Epithelial cell of prostate (primary cell): ENCODE results near the gene PEX16.
A peak's percentile ranks its signal among the peaks of the same experiment; 100 is the strongest.

Source experiments
- DNase-seq: peaks from one replicate; pipeline ENCODE4 v3.0.0-alpha.2; 2011; ENCODE audit warnings: low read depth, low spot score
- H3K27ac ChIP-seq: fragments of 450-650 bp; 2 replicates; pipeline ENCODE4 v1.5.1; 2017; ENCODE audit warnings: mild to moderate bottlenecking

PEX16 gene

DNA sequence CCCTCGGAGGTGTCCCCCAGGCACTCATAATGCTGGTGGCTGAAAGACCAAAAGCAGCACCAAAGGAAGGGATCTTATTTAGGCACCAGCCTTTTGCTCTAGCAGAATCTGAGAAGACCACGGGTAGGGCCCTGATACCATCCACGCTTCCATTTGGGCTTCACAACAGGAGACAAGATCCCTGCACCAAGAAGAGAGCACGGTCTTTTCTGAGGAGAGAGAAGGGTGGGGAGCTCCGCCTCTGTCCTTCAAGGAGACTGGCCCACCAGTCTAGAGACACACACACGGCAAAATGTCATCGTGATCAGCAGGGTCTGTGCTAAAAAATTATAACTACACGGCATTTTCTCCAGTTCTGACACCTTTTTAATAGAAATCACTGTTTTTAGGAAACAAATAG lies 14.5 kb upstream of the PEX16 start:
- H3K27ac ChIP-seq: peak overlapping the region; percentile 93
- DNase-seq: no peak

DNA sequence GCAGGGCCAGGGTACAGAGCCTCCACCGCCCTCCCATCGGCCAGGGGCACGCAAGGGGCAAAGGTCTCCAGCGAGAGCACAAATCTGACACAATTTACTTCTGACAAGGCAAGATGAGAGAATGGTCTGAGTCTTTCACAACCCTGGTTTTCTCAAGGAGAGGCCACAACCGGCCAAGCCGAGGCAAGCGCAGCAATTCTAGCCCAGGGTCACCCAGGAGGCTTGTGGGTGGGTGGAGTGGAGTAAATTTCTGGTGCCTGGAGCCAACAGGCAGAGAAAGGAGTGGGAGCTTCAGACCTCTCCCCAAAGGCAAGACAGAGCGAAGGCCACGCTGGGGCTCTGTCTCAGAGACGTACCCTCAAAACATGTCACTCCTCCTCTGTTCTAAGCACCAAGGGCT lies 14.1 kb upstream of the PEX16 start:
- peak overlapping the region; percentile 93 for H3K27ac ChIP-seq
- no peak for DNase-seq

DNA sequence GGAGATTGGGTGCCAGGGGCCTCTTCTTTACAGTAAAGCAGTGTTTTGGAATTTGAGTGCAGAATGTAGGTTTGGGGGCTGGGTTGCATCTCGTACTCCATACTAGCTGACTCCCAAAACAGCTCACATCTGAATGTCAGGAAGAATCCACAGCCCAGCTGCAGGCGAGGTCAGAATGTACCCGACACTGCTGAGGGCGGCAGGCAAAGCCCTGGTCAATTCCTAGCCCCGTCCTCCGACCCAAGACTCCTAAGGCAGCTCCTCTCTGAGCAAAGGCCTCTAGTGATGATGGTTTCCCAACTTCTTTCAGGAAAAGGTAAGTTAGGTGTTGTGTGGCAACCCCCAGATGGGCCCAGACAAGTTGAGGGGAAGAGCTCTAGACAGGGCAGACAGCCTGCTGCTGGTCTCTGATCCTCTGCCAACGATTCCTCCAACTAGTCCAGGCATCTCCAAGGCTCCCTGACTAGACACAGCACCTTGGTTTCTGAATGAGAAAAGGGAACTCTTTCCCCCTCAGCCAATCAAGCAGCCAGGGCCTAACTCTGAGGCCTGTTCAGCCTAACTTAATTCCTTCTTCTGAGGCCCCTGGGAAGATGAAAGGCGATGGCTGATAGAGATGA lies 13.4 kb upstream of the PEX16 start:
- peak; percentile 82 for DNase-seq
- H3K27ac ChIP-seq: peak overlapping the region; percentile 93

DNA sequence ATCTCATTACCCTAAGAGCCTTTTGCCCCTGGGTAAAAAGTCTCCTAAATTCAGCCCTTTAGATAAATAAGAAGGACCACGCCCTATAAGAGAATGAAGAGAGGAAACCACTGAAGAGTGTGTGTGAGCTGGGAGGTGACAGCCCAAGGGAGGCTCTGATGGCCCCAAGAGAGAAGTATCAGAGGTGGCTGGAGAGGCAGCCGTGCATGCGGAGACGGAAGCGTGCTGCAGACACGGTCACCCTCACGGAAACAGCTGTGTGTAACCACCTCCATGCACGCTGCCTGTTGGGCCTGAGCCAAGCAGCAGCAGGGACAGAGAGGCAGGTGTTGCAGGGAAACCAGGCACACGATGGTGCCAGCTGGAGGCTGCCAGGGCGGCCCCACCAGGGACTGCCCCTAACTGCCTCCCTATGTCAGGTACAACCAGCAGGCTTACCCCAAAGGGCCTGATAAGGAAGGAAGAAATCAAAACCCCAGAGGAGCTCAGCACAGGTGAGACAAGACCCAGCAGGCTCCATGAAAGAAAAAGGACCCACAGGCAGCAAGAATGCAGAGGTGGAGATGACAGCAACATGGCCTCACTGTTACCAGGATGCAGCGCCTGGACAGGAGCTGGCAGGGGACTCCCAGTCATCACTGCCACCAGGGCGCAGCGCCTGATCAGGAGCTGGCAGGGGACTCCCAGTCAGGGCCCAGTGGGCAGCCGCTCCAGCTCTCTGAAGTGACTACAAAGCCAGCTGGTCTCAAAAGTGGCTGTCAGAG lies 12.5 kb upstream of the PEX16 start:
- H3K27ac ChIP-seq: peak overlapping the region; percentile 93
- no peak for DNase-seq

DNA sequence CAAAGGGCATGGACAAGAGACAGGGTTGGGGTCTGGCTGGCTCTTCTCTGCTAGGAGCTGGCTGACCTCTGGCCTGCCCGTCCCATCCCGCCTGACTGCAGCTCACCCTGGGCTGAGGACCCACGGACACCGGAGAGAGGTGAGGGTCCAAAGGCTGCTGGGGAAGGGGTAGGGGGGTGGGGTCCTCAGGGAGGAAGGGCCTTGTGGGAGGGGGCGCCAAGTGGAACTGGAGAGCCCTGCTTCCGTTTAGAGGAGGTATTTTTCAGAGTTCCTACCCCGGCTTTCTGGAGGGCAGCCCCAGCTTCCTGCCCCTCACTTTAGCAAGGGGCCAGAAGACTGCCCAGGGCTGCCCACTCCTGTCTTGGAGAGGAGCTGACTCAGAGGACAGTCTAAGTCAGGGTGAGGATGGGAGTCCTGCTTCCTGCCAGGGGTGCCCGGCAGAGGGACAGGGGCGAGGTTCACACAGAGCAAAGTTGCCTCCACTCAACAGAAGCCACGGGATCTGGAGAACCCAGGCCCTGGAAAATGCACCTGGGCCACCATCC lies 11.9 kb upstream of the PEX16 start:
- peak overlapping the region; percentile 93 for H3K27ac ChIP-seq
- no peak for DNase-seq

DNA sequence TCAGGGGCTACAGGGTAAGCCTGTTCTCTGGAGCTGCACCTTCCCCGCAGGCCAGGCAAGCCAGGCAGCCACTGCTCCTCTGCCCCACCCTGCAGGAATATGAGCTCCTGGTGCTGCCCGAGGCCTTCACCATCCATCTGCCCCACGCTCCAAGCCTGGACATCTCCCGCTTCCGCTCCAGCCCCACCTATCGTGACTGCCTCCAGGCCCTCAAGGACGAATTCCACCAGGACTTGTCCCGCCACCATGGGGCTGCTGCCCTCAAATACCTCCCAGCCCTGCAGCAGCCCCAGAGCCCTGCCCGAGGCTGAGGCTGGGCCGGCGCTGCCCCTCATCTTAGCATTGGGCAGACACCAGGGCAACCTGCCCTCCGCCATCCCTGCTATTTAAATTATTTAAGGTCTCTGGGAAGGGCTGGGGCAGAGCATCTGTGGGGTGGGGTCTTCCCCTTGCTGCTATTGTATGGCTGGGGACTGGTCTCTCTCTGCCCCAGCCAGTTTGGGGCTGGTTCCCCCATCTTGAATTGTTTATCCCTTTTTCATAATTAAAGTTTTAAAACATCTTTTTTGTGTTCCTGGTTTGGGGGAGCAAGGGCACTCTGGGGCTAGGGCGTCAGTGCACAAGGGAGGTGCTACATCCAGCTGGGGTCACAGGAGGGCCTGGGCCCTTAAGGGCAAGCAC lies 11.0 kb upstream of the PEX16 start:
- no peak for DNase-seq
- peak overlapping the region; percentile 93 for H3K27ac ChIP-seq

DNA sequence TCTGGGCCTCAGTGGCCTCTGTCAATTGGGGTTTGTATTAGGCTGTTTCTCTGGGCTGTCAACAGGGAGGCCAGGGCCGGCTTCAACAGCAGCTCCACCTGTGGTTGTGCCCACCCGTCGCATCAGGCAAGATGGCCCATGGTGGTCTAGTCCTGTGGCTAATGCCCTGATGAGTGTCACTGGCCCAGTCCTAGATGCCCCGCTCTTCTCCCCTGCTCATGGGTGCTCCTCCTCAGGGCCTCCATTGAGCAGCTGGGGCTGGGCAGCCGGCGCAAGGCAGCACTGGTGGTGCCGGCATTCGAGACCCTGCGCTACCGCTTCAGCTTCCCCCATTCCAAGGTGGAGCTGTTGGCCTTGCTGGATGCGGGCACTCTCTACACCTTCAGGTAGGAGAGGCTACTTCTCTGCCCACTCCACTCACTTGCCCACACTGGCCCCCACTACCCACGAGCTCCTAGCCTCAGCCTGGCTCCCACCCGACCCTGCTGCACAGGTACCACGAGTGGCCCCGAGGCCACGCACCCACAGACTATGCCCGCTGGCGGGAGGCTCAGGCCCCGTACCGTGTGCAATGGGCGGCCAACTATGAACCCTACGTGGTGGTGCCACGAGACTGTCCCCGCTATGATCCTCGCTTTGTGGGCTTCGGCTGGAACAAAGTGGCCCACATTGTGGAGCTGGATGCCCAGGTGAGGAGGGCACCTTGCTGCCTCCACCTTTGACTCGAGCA lies 10.2 kb upstream of the PEX16 start:
- H3K27ac ChIP-seq: peak overlapping the region; percentile 93
- DNase-seq: no peak

DNA sequence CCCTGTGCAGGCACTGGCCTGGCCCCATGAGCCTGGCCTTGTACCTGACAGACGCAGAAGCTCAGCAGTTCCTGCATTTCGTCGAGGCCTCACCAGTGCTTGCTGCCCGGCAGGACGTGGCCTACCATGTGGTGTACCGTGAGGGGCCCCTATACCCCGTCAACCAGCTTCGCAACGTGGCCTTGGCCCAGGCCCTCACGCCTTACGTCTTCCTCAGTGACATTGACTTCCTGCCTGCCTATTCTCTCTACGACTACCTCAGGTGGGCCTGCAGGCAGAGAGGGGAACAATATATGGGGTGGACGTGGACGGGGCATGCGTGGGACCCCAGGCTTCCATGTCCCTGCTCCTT lies 9.6 kb upstream of the PEX16 start:
- no peak overlapping the region for H3K27ac ChIP-seq
- DNase-seq: no peak

DNA sequence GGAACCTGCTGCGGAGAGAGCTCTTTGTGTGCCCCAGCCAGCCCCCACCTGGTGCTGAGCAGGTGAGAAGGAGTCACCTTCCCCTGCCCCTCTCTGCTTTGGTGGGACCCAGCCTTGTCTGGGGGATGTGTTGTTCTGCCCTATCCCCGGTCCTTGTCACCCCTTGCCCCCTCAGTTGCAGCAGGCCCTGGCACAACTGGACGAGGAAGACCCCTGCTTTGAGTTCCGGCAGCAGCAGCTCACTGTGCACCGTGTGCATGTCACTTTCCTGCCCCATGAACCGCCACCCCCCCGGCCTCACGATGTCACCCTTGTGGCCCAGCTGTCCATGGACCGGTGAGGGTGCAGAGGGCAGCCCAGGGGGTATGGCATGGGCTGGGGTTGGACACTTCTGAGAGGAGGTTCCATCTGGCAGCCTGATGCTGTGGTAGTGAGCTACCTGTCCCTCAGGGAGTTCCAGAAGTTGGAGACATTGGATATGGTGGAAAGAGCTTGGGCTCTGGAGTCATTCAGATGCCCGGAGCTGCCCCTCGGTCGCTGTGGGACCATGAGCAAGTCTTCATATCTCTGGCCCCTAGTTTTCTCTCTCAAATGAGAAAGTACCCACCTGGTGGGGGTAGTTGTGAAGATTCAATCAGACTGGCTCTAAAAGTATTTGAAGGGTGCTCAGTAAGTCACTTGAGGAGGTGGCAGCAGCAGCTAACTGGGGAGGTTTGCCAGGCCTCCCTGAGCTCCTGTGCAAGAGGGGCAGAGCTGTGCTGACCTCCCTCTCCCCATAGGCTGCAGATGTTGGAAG lies 9.1 kb upstream of the PEX16 start:
- no peak for DNase-seq
- no peak overlapping the region for H3K27ac ChIP-seq

DNA sequence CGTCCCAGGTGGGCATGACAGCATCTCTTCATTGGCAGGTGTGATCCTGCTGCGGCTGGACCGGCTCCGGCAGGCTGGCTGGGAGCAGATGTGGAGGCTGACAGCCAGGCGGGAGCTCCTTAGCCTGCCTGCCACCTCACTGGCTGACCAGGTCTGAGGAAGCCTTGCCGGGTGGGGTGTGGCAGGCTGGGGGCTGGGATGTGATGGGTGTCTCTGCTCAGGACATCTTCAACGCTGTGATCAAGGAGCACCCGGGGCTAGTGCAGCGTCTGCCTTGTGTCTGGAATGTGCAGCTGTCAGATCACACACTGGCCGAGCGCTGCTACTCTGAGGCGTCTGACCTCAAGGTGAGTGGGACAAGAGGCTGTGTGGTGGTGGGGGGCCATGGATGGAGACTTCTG lies 8.3 kb upstream of the PEX16 start:
- no peak overlapping the region for H3K27ac ChIP-seq
- no peak for DNase-seq

DNA sequence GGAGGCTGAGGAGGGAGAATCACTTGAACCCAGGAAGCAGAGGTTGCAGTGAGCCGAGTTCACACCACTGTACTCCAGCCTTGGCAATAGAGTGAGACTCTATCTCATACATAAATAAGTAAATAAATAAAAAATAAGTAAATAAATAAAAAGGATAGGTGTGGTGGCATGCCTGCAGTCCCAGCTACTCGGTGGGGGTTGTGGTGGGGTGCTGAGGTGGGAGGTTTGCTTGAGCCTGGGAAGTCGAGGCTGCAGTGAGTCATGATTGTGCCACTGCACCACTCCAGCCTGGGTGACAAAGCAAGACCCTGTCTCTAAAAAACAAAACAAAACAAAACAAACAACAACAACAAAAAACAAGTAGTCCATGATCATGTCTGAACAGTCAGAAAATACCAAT lies 7.9 kb upstream of the PEX16 start:
- no peak overlapping the region for H3K27ac ChIP-seq
- DNase-seq: no peak

DNA sequence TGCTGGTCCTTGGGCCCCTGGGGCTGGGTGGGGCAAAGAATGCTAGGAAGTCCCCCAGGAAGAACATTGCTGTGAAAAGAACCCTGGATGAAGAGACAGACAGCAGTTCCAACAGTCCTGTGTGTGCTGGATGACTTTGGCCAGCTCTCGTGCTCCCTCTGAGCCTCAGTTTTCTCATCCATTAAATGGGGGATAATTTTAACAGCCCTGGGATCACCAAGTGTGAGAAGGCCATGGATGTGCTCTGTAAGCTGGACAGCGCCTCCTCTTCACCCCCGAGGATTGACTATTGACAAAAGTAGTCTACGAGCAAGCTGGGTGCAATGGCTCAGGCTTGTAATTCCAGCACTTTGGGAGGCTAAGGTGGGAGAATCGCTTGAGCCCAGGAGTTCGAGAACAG lies 7.2 kb upstream of the PEX16 start:
- DNase-seq: no peak
- no peak overlapping the region for H3K27ac ChIP-seq

DNA sequence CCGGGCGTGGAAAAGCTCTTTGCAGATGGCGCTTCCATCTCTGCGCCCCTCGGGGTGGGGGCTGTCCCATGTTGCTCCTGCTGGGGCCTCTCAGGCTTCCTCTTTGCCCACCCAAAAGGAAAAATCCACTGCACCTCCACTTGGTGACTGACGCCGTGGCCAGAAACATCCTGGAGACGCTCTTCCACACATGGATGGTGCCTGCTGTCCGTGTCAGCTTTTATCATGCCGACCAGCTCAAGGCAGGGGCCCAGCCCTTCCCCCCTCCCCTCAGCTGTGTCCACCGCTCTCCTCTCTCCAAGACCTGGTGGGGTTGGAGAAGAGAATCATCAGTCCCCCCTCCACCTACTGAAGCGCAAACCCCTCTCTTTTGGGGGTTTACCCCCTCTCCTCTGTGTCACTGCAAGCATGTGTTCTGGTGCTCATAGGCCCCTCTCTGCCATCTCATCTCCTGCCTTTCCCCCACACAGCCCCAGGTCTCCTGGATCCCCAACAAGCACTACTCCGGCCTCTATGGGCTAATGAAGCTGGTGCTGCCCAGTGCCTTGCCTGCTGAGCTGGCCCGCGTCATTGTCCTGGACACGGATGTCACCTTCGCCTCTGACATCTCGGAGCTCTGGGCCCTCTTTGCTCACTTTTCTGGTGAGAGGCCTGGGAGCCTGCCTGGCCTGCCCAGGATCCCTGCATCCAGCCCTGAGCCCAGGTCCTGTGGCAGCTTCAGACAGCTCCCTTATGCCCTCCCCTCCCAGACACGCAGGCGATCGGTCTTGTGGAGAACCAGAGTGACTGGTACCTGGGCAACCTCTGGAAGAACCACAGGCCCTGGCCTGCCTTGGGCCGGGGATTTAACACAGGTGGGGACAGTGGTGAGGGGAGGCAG lies 6.6 kb upstream of the PEX16 start:
- no peak for DNase-seq
- H3K27ac ChIP-seq: no peak overlapping the region

DNA sequence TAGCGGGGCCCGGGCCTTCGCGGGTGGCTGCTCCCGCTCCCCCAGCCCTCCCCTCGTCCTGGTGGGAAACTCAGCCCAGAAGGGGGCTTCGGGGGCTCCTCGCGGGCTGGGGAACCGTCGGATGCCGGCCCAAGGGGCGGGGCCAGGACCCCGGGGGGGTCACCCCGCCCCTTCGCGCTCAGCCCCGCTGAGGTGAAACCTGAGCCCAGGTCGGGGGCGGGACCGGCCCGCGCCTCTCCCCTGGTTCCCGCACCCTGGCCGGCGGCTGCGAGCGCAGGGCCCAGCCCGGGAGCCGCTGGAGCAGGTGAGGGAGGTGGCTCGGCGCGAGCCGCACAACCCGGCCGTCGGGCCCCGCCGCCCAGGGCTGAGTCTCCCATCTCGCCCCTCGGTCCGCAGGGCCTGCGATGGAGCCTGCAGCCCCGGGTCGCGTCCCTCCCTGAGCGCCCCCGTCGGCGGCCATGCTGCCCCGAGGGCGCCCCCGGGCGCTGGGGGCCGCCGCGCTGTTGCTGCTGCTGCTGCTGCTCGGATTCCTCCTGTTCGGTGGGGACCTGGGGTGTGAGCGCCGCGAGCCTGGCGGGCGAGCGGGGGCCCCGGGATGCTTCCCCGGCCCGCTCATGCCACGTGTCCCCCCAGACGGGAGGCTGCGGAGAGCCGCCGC lies 4.9 kb upstream of the PEX16 start, which contains the start of gene LARGE2:
LARGE2 (plus strand) TSS at position 232 of the 658 bp plus-strand sequence; CDS start at position 459, 227 bp downstream.
- DNase-seq: no peak
- no peak within 1 kb of the TSS for H3K27ac ChIP-seq

DNA sequence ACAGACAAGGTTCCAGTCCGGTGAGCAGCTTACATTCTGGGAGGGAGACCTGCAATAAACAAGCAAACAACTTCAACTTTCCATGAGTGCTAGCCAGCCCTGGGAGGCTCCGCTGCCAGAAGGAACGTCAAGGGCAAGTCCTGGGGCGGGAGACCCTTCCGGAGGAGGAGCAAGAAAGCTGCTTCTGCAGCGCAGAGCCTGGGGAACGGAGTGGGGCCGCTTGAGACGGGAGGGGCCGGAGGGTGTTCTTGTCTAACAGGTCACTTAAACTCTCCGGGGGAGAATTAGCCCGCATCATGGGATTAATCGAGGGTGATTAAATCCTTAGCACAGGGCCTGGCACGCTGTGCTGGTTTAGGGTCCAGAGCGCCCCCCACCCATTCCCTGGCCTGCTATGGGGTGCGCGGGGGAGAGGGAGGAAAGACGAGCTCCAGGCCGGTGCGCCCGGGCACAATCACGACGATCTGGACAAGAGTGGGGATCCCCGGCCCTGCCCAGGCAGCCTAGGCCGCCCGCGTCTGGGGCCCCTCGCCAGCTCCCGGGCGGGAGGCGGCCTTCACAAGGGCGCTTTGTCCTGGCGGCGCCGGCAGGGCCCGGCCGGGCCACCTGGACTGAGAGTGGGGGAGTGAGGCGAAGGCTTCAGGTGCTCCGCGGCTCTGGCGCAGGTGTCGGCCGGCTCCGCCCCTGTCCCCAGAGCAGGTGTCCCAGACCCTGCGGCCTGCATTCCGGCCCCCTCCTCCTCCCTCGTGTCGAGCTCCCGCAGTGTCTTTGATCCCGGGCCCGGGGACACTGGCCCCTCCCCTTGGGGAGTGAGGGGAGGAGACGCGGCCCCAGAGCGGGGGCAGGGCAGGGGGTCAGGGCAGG lies 4.1 kb upstream of the PEX16 start:
- H3K27ac ChIP-seq: no peak overlapping the region
- no peak for DNase-seq

DNA sequence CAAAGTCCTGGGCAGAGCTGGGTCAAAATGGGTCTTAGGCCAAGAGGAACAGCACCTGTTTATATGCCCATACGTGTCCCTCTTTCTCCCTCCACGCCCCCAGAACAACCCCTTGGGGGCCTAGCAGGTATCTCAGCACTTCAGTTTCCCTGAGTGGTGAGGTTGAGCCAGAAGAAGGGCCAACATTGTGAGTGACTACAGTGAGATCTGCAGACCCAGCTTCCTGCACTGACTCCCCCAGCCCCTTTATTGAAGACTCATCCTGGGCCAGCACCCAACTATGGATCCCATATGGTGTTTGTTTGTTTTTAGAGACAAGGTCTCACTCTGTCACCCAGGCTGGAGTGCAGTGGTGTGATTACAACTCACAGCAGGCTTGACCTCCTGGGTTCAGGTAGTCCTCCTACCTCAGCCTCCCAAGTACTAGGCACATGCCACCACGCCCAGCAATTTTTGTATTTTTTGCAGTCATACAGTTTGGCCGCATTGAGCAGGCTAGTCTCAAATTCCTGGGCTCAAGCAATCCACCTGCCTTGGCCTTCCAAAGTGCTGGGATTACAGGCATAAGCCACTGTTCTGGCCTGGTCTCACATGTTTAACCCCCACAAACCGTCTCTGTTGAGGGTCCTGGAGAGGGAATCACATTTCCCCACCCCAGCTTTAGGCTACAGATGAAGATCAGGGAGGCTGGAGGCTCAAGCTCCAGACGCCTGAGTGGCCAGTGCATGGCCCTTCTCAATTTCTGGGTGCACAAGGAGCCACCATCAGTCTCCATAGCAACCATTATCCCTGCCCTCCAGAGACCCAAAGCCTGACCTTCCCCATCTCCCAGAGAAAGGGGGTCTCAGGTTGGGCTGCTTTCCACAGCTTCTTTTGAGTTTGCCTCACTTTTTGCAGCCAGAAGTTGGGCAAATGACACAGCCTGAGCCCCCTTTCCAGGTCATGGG lies 3.1 kb upstream of the PEX16 start:
- no peak overlapping the region for H3K27ac ChIP-seq
- no peak for DNase-seq
